H1 (cell line): Measurements from ENCODE around the gene RAB3C. TPM values are rescaled to one million over a fixed set of nuclear protein-coding genes. Genes with fewer than 3 reads are reported as not detected.
A peak's percentile ranks its signal among the peaks of the same experiment; 100 is the strongest.

Experiments used
- CTCF ChIP-seq, 3 experiments: IDR thresholded peaks; 1 replicate in 2 of 3; 2 replicates in 1 of 3; pipeline versions ENCODE4 v1.5.1 to v1.6.1; 2011; ENCODE audit warnings: low read length in 3 of 3, mild to moderate bottlenecking in 3 of 3, inconsistent platforms in 2 of 3, low read depth in 1 of 3, moderate library complexity in 1 of 3; ENCODE audit not compliant: insufficient read depth in 1 of 3; ENCODE audit errors: control extremely low read depth in 1 of 3
- RXRA ChIP-seq: IDR thresholded peaks from 2 replicates; pipeline ENCODE4 v1.6.1; 2011; ENCODE audit warnings: low read depth, mild to moderate bottlenecking, low read length, moderate library complexity; ENCODE audit not compliant: insufficient read depth
- ZNF274 ChIP-seq: IDR thresholded peaks from 2 replicates; pipeline ENCODE4 v1.7.0; 2012; ENCODE audit warnings: low read length, borderline replicate concordance; ENCODE audit errors: extremely low read depth
- polyA plus RNA-seq, 7 experiments: library from polyadenylated mRNA; depleted of rRNA in 3 of 7; stranded (reverse) in 5 of 7; unstranded in 2 of 7; fragments of >200 nt in 5 of 7; fragments of 200-250 nt in 2 of 7; gene quantifications; 1 replicate in 5 of 7; 2 replicates in 1 of 7; 4 replicates in 1 of 7; pipeline versions ENCODE4 v1.2.1 to v1.2.3, GENCODE V29; 2011 to 2013; ENCODE audit warnings: missing spikeins in 2 of 7, mixed read lengths in 2 of 7
- total RNA-seq: library from RNA; stranded (reverse); fragmentation: NEBNext Ultra II Directional; extraction: Animal tissue kit (Norgen Biotek cat#: 25700); gene quantifications from 2 replicates; pipeline ENCODE4 v1.2.1, GENCODE V29; 2021
- TF ChIP-seq, protein P1 (sequence below): fragments of 300-600 bp; sonication (generic); IDR thresholded peaks from 2 replicates; pipeline ENCODE4 v1.7.1; 2012; ENCODE audit warnings: low read length, moderate library complexity, mild to moderate bottlenecking, inconsistent platforms; ENCODE audit not compliant: insufficient replicate concordance
- TF ChIP-seq, protein P2 (sequence below): IDR thresholded peaks from 2 replicates; pipeline ENCODE4 v1.6.1; 2012; ENCODE audit warnings: inconsistent platforms

The RAB3C gene
- total and polyA plus RNA-seq, 2 of the 8 experiments (the other 6 are each of a cell fraction or from before 2014, with no cell fraction given) = 14.7 to 18.3 TPM

GRCh38 chr5:58891086-58891970 lies 308.5 kb downstream of the RAB3C start (continued):
- TF ChIP-seq, protein P1, sequence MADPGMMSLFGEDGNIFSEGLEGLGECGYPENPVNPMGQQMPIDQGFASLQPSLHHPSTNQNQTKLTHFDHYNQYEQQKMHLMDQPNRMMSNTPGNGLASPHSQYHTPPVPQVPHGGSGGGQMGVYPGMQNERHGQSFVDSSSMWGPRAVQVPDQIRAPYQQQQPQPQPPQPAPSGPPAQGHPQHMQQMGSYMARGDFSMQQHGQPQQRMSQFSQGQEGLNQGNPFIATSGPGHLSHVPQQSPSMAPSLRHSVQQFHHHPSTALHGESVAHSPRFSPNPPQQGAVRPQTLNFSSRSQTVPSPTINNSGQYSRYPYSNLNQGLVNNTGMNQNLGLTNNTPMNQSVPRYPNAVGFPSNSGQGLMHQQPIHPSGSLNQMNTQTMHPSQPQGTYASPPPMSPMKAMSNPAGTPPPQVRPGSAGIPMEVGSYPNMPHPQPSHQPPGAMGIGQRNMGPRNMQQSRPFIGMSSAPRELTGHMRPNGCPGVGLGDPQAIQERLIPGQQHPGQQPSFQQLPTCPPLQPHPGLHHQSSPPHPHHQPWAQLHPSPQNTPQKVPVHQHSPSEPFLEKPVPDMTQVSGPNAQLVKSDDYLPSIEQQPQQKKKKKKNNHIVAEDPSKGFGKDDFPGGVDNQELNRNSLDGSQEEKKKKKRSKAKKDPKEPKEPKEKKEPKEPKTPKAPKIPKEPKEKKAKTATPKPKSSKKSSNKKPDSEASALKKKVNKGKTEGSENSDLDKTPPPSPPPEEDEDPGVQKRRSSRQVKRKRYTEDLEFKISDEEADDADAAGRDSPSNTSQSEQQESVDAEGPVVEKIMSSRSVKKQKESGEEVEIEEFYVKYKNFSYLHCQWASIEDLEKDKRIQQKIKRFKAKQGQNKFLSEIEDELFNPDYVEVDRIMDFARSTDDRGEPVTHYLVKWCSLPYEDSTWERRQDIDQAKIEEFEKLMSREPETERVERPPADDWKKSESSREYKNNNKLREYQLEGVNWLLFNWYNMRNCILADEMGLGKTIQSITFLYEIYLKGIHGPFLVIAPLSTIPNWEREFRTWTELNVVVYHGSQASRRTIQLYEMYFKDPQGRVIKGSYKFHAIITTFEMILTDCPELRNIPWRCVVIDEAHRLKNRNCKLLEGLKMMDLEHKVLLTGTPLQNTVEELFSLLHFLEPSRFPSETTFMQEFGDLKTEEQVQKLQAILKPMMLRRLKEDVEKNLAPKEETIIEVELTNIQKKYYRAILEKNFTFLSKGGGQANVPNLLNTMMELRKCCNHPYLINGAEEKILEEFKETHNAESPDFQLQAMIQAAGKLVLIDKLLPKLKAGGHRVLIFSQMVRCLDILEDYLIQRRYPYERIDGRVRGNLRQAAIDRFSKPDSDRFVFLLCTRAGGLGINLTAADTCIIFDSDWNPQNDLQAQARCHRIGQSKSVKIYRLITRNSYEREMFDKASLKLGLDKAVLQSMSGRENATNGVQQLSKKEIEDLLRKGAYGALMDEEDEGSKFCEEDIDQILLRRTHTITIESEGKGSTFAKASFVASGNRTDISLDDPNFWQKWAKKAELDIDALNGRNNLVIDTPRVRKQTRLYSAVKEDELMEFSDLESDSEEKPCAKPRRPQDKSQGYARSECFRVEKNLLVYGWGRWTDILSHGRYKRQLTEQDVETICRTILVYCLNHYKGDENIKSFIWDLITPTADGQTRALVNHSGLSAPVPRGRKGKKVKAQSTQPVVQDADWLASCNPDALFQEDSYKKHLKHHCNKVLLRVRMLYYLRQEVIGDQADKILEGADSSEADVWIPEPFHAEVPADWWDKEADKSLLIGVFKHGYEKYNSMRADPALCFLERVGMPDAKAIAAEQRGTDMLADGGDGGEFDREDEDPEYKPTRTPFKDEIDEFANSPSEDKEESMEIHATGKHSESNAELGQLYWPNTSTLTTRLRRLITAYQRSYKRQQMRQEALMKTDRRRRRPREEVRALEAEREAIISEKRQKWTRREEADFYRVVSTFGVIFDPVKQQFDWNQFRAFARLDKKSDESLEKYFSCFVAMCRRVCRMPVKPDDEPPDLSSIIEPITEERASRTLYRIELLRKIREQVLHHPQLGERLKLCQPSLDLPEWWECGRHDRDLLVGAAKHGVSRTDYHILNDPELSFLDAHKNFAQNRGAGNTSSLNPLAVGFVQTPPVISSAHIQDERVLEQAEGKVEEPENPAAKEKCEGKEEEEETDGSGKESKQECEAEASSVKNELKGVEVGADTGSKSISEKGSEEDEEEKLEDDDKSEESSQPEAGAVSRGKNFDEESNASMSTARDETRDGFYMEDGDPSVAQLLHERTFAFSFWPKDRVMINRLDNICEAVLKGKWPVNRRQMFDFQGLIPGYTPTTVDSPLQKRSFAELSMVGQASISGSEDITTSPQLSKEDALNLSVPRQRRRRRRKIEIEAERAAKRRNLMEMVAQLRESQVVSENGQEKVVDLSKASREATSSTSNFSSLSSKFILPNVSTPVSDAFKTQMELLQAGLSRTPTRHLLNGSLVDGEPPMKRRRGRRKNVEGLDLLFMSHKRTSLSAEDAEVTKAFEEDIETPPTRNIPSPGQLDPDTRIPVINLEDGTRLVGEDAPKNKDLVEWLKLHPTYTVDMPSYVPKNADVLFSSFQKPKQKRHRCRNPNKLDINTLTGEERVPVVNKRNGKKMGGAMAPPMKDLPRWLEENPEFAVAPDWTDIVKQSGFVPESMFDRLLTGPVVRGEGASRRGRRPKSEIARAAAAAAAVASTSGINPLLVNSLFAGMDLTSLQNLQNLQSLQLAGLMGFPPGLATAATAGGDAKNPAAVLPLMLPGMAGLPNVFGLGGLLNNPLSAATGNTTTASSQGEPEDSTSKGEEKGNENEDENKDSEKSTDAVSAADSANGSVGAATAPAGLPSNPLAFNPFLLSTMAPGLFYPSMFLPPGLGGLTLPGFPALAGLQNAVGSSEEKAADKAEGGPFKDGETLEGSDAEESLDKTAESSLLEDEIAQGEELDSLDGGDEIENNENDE = no peak
- TF ChIP-seq CTCF (IDR thresholded peaks at IDR 0.05; ENCODE audit: control extremely low read depth in 1 of 3, insufficient read depth in 1 of 3, low read depth in 1 of 3, low read length in 3 of 3) (peak; percentile 61 to 75 (median 69); a peak in 3 of 4 replicates), ZNF274 (no peak), RXRA (no peak)
- TF ChIP-seq, protein P2, sequence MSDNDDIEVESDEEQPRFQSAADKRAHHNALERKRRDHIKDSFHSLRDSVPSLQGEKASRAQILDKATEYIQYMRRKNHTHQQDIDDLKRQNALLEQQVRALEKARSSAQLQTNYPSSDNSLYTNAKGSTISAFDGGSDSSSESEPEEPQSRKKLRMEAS = peak; percentile 72
